ENCODE measurements around the gene HMX2. TPM values are rescaled to one million over a fixed set of nuclear protein-coding genes. Genes with fewer than 3 reads are reported as not detected.

HMX2 gene
- total and polyA plus RNA-seq, 2 of the 13 experiments (the other 11 are each of a cell fraction or from before 2014, with no cell fraction given) = not detected

GRCh38 chr10:123154711-123155505 is 7.0 kb downstream of the HMX2 start (continued):
- peak; percentile 37; the same call in 1 of the 2 replicates for TF ChIP-seq ARID4A (CRISPR knock-in tag; IDR thresholded peaks at IDR 0.05; ENCODE audit: borderline replicate concordance)
- no peak for TF ChIP-seq NONO (IDR thresholded peaks at IDR 0.05)
- TF ChIP-seq NONO (CRISPR knock-in tag; conservative IDR thresholded peaks at IDR 0.05) = no peak
- TF ChIP-seq ZGPAT (CRISPR knock-in tag; IDR thresholded peaks at IDR 0.05) = peak; percentile 4; the same call in 1 of the 2 replicates
- TF ChIP-seq RAD21 (CRISPR knock-in tag; IDR thresholded peaks at IDR 0.05) = no peak
- no peak for TF ChIP-seq ZNF709 (CRISPR knock-in tag; IDR thresholded peaks at IDR 0.05)
- no peak for TF ChIP-seq CBFB (CRISPR knock-in tag; IDR thresholded peaks at IDR 0.05)
- peak; percentile 100 for TF ChIP-seq HNRNPLL (IDR thresholded peaks at IDR 0.05; ENCODE audit: low read depth, low read length, poor library complexity, severe bottlenecking)
- TF ChIP-seq ZNF232 (CRISPR knock-in tag; IDR thresholded peaks at IDR 0.05; ENCODE audit: borderline replicate concordance) = no peak
- peak; percentile 75; the same call in 1 of the 2 replicates for TF ChIP-seq KMT2A (CRISPR knock-in tag; IDR thresholded peaks at IDR 0.05)
- peak; percentile 10 for TF ChIP-seq ZFY (CRISPR knock-in tag; IDR thresholded peaks at IDR 0.05)
- TF ChIP-seq ZSCAN5A (CRISPR knock-in tag; IDR thresholded peaks at IDR 0.05; ENCODE audit: borderline replicate concordance) = 0 out of 2 replicates have a peak, but pooled peaks have one; percentile 18
- TF ChIP-seq ZNF124 (CRISPR knock-in tag; IDR thresholded peaks at IDR 0.05) = 0 out of 2 replicates have a peak, but pooled peaks have one; percentile 48
- no peak for TF ChIP-seq CENPT (CRISPR knock-in tag; IDR thresholded peaks at IDR 0.05; ENCODE audit: low read depth)
- no peak; the same call in 1 of the 2 replicates for TF ChIP-seq HIVEP1 (CRISPR knock-in tag; IDR thresholded peaks at IDR 0.05)
- peak; percentile 71 for TF ChIP-seq AGO1 (IDR thresholded peaks at IDR 0.05; ENCODE audit: low read depth, low read length, poor library complexity, severe bottlenecking)
- TF ChIP-seq ZNF20 (CRISPR knock-in tag; IDR thresholded peaks at IDR 0.05) = no peak
- TF ChIP-seq HMGXB4 (CRISPR knock-in tag; IDR thresholded peaks at IDR 0.05; ENCODE audit: borderline replicate concordance in 1 of 2, low read depth in 1 of 2) = no peak; a peak in 3 of 4 replicates
- no peak for TF ChIP-seq ZFP37 (CRISPR knock-in tag; IDR thresholded peaks at IDR 0.05; ENCODE audit: borderline replicate concordance)
- no peak for TF ChIP-seq ZNF230 (CRISPR knock-in tag; IDR thresholded peaks at IDR 0.05)

Measured in HepG2 (cell line).